ENCODE results near the gene TDO2.

- TF ChIP-seq, protein P1, sequence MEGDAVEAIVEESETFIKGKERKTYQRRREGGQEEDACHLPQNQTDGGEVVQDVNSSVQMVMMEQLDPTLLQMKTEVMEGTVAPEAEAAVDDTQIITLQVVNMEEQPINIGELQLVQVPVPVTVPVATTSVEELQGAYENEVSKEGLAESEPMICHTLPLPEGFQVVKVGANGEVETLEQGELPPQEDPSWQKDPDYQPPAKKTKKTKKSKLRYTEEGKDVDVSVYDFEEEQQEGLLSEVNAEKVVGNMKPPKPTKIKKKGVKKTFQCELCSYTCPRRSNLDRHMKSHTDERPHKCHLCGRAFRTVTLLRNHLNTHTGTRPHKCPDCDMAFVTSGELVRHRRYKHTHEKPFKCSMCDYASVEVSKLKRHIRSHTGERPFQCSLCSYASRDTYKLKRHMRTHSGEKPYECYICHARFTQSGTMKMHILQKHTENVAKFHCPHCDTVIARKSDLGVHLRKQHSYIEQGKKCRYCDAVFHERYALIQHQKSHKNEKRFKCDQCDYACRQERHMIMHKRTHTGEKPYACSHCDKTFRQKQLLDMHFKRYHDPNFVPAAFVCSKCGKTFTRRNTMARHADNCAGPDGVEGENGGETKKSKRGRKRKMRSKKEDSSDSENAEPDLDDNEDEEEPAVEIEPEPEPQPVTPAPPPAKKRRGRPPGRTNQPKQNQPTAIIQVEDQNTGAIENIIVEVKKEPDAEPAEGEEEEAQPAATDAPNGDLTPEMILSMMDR (IDR thresholded peaks at IDR 0.05): no peak
- no peak for TF ChIP-seq POLR2AphosphoS5 (IDR thresholded peaks at IDR 0.05)
These were observed 37.7 kb downstream of the TDO2 start for GRCh38 chr4:155941085-155941790.

Measured in prostate gland (tissue), 2 donors.